Stimulated activated CD8-positive, alpha-beta memory T cell treated with anti-CD3 and anti-CD28 coated beads, Interleukin-15, amount 100 ng/mL, for 24 hours (primary cell): ENCODE measurements around the gene ZNF385B.

ENCODE experiments used
- DNase-seq: peaks from one replicate; pipeline ENCODE4 v3.0.0-alpha.2; 2020; ENCODE audit warnings: low read depth

Gene ZNF385B

DNA sequence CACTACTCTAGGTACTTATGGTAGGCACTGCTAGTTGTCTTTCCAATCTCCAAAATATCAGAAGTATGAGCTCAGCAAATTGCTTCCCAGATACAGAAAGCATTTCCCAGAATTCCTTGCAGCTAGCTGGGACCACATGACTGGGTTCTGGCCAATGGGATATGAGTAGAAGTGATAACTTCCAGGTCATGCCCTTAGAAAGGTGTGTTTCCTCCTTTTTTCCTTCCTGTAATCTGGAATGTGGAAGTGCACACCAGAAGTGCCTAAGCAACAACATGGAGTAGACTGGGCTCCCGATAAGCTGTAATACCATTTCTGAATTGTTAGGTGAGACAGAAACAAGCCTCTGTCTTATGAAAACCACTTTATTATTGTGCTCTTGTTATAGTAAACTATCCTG lies 279.8 kb downstream of the ZNF385B start:
- DNase-seq: no peak

DNA sequence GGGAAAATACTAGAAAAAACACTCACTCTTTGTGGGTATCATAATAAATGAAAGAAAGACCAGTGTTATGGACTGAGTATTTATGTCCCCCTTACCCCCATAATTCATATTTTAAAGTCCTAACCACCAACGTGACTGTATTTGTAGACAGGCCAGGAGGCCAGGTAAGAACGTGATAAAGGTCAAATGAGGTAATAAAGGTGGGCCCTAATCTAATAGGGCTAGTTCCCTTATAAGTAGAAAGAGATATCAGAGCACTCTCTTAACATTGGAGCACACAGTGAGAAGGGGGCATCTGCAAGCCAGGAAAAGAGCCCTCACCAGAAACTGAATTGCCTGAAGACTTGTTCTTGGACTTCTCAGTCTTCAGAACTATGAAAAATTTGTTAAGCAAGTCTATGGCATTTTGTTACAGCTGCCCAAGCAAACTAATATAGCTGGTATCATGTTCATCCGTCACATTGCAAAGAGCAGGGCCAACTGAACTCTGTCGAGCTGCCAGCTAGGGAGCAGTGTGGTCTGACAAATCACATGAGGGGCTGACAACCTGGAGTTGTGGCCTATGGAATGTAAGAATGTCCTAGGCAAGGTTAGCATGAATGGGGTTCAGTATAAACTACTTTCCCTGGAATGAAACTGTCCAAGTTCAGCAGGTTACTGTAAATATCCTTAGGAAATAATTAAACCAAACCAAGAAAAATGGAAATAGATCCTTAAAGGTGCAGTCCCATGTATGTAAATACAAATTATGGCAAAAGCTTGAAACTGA lies 280.9 kb downstream of the ZNF385B start:
- DNase-seq: no peak

DNA sequence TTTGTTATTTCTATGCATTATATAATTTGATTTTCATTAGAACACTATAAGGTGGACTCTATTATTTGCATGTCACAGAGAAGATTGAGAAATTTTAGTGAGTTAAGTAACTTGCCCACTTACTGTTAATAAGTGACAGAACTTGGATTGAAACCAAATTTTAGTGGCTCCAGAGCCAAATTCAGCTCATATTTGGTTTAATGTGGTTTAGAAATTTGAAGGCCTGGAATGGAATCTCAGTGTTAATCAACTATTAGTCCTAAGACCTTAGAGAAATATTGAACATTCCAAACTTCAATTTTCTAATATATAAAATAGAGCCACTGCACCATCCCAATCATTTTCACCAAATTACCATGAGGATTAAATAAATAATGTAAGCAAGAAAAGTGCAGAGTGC lies 281.6 kb downstream of the ZNF385B start:
- DNase-seq: no peak

DNA sequence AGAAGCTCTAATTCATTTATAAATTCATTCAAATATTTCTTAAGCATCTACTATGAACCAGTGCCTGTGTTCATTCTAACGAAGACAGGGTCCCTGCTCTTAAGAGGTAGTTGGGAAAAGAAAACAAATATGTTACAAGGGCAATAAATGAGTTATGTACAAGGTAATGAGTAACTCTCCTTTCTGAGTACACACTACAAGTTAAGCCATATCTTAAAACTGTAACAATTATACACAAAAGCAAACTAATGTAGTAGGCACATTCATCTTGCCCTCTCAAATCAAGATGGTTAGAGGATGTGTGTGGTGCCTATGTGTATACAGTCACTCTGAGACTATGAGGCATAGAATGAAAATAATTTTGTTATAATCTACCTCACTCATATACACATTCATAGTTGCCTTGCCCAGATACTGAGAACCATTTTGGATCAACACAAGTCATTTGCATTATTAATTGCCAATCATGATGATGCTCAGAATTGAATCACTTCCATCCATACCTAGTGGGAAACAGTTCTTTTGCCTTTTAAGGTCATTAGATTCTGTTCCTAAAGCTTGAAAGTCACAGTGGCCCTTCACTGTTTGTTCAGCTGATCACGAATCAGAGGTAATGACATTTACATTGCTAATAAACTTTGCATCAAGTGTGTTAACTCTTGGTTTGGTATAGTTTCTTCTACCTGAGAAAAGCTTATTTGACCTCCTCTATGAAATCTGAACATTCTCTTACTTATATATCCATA lies 283.1 kb downstream of the ZNF385B start:
- no peak for DNase-seq

DNA sequence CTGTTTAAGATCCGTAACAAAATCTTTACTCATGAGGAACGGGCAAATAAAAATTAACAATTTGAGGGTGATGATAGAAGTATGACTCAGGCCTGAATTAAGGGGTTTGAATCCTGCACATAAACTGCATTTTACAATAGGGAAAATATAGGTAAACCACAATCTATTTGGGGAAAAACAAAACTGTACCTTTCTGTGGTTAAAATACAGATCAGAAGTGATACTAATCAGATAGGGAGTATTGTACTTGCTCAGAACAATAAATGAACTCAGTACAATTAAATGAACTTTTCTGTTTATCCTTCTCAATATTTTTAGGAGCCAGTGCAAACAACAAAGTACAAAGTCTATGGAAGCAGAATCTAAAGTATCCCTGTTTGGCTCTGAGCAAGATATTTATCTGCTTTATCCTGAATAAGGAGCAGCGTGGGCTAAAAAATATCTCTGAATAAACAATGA lies 287.3 kb downstream of the ZNF385B start:
- DNase-seq: no peak

DNA sequence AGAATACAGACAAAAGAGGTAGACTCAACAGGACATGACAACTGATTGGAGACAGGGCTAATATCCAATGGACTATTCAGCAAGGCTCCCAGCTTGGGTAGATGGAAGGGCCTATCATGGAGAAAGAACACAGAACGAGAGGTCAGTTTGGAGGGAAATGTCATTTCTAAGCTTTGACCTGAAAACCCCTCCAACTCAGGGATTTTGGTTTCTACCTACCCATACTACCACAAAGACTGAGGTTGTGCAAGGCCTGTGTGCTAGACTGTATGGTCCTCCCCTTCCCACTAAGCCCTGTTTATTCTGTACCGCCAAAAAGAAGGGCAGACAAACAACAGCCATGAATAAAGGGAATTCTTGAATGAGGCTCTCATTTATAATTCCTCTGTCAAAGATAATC lies 288.9 kb downstream of the ZNF385B start:
- DNase-seq: no peak

DNA sequence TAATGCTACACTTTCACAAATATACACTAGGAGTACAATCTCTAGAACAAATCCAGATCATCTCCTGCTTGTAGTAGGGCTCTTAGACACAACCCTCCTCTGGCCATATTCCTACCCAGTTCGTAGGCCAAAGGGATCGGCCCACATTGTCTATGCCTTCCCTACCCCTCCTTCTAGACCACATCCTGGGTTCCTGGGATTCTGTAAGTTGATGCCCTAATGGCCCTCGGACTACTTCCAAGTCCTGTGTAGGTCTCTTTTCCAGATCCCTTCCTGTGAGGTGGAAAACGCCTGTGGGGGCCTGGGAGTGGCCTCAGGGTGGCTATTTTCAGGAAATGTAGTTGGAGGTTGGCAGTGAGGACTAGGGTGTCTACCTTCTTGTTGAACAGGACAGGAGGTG lies 289.7 kb downstream of the ZNF385B start:
- DNase-seq: no peak

DNA sequence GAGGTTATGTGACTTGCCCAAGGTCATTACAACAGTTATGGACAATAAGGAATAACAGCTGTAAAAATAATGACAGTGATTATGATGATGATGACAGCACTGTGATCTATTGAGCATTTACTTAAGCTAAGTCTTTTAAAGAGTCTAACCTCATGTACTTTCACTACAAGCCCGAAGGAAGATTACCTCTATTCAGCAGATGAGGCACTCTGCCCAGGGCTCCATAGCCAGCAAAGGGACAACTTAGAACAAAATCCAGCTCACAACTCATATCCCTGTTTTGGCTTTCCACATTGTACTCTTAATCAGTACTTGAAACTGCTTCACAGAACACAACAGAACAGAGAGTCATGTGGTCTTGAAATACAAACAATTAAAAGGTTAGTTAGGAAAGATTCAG lies 290.2 kb downstream of the ZNF385B start:
- DNase-seq: no peak

DNA sequence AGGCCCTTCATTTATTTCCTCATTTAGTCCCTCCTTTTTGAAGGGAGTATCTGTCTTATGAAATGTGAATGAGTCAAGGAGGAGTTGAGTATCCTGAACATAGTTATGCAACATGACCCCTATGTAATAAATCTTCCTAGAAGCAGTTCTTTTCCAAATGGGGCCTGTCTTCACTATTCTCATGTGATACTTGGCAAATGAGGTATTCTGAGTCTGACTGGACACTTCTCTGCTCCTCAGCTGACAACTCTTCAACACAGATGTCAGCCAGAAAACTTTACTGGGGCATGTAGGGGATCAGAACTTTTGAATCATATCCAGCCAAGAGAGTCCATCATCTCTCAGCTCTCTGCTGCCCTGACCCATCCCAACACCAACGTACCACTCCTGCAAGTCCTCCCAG lies 291.6 kb downstream of the ZNF385B start:
- DNase-seq: no peak

DNA sequence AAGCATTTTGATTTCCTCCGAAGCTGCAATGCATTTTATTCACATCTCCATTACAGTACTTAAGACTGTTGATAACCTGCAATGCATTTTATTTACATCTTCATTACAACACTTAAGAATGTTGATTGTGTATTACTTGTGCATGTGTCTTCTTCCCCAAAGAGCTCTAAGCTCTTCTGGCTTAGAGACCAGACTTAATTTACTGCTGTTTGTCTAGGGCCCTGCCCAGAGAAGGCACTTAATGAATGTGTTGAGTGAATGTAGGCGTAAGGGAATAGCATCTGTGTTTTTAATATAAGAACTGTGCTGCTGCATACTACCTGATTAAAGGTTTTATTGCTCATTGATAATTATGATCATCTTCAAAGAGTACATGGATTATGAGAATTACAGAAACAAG lies 295.6 kb downstream of the ZNF385B start:
- DNase-seq: no peak

DNA sequence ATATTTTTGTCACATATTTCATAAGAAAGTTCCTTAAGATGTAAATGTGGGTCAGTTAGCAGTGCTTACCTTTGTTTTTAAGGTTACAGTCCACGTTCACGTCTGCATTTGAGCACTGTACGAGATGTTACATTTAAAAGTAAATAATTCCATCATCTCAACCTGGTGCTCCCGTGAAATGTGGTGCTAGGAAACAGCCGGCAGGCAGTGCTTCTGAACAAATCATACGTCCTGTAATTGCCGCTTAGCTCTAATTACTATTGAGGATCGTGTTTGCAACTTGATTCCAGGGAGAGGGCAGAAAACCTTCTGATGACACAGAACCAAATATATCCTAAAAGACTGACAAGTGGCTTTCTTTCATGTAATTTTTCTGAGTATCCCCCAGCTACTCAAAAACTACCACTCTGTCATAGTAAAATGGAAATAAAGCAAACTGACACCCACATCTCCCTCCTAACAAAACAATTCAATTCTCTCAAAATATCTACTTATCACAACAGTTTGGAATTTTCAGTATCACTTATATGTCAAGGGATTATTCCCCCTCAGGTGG lies 299.0 kb downstream of the ZNF385B start:
- no peak for DNase-seq

DNA sequence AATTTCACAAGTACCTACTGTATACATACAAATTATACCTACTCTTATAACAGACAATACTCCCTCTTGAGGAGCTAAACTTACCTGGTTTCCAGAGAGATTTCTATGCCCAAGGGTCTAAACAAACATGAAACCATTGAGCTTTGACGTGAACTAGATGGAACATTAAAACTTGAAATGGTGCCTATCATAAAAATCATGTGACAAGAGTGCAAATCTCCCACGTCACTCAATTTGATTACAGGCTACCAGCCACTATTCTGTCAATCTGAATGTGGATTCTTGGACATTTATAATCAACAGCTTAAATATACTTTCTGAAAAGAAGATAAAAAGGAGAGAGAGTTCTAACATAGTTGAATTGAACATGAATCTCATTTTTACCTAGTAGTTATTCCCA lies 299.7 kb downstream of the ZNF385B start:
- no peak for DNase-seq

DNA sequence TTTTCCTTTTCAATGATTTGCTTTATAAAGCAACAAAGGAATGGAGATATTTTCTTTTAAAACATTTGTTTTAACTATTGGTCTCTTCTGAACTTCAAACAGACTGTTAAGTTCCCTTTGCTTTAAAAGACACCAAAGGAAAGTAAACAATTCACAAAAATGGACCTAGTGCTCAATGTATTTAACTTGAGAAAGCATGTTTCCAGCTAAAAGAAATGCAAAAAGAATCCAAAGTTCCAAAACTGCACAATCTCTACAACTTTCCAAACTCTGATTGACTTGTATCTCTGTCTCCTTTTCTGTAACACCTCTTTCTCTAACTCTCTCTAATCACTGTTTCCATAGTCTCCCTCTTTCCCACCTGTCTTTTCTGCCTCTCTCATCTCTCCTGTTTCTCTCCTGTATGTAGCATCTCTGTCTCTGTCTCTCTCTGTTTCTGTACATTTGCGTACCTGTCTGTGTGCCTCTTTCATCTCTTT lies 301.1 kb downstream of the ZNF385B start:
- no peak for DNase-seq

DNA sequence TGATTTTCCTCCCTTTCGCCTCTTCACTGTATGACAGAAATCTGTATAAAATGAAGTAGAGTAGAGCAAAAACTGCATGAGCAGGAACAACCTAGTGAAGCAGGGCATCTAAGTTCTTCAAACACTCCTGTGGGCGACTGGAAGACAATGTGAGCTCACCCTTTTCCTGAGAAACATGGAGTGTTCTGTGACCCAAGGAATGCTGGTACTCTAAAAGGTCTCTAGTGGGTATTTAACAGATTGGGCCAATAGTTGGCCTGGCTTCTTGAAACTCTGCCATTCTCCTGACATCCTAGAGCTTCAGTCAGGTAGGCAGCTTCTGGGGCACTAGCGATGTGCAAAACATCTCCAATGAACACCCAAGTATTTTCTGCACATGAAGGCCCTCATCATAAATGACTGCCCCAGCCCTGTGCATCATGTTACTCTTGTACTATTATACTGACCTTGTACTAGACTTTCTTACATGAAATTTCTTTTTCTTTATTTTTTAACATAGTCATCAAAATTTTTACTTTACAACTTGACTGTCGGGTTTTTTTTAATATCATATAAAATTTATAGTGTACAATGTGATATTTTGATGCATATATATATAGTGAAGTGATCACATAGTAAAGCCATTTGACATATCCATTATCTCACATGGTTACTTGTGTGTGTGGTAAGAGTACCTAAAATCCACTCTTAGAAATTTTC lies 302.2 kb downstream of the ZNF385B start:
- DNase-seq: no peak

DNA sequence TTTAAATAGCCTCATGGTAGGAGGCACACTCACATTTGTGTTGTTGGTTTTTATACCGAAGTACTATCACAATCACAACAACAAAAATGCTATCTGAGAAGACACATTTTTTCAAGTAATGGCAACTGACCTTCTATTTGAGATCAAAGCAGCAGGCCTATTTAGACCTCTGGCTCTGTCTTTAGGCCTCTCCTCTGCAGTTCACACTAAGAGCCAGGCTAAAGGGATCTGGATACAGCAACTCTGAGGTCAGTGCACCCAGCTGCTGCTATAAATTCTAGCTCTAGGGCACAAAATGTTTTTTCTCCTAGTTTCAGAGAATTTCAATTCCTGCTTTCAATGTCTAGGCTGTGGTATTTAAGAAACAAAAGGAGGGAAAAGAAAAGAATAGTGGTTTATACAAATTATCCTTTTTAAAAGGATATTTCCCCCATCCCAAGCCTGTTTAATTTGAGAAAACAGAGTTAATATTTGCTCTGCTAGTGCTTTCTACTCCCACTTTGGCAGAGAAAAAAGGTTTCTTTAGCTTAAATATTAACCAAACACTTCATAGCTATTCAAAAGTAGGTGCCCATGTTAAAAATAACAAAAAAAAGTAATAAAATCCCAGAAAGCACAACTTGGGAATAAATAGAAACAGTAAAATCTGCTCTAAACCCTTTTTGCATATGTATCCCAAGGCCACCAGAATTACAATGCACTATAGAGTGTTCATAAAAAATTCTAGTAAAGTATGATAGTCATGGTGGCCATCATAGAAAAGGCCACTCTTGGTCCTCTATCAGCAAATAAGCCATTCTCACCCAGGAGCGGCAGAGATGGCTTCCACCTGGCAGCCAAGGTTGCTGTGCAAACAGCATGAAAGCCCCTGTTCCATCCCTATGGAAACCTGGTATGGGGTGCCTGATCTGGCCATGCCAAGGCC lies 303.1 kb downstream of the ZNF385B start:
- DNase-seq: no peak

DNA sequence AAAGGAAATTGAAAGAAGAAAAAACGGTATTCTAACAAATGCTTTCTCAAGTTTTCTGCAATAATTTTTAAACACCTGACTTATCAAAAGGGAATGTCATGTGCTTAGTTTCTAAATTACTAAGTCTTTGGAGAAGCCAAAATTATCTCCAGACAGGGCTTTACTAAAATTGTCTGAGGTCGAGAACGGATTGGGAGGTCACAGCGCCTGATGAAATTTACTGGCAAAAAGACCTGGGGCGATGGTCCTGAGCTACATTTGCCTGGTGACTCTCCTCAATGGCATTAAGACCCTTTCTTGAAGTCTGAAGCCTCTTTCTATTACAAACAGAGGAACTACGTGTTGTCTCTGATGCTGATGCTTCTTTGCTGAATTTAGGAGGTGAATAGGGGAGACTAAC lies 305.0 kb downstream of the ZNF385B start:
- no peak for DNase-seq

DNA sequence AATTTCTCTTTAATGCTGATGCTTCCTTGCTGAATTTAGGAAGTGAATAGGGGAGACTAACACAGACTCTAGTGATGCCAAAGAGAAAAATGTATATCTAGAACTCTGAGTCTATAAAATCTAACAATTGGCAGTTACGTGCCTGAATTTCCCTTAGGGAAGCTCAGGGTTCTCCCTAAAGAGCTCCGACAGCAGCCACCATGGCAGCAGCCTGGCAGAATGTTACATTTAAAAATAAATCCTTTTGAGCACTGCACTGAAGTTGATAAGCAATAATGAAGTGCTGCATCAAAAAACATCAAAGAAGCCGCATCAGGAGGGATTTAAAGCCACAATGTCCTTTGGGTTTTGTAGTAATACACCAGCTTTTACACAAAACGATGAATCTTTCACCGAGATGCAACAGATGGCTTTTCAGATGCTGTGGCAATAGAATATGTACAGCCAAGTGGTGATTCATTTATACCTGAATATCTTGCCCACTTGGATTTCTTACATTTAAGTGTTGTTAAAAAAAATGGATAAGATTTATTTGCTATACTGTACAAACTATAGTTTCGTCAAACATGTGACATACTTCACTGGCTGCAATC lies 305.6 kb downstream of the ZNF385B start:
- DNase-seq: no peak

DNA sequence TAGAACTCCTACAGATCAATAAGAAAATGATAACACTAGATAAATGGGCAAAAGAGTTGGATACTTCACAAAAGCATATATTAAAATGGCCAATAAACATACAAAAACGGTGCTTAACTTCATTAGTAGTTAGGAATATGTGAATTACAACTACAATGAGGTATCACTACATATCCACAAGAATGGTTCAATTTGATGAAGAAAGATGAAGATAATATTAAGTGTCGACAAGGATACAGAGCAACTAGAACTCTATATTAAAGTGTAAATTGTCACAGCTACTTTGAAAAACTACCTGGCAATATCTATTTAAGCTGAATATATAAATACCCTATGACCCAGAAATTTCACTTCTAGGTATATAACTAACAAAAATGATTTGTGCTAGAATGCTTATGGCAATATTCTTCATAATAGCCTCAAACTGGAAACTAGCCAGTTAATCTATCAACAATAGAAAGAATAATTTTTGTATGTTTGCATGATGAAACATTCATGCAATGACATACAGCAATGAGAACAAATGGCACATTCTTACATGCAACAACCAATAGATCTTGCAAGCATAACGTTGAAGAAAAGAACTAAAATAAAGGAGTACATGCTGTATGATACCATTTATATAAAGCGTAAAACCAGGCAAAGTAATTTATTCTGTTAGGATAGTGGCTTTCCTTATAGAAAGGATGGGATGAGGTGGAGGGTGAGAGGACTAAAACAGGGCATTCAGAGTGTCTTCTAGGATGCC lies 306.6 kb downstream of the ZNF385B start:
- DNase-seq: no peak

DNA sequence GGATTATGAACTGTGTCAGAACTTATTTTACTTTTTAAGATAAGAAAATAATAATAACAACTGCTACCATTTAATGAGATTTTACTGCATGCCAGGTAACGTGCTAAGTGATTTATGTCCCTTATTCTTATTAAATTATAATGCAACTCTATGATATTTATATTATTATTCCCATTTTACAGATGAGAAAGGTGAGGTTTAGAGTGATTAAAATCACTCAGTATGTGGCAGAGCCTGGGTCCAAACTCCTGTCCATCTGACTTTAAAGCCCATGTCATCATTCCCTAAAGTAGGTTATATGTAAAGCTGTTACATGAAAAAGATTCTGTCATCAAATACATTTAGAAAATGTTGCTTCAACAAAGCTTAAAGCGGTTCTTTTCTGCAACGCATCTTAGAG lies 308.0 kb downstream of the ZNF385B start:
- DNase-seq: no peak

DNA sequence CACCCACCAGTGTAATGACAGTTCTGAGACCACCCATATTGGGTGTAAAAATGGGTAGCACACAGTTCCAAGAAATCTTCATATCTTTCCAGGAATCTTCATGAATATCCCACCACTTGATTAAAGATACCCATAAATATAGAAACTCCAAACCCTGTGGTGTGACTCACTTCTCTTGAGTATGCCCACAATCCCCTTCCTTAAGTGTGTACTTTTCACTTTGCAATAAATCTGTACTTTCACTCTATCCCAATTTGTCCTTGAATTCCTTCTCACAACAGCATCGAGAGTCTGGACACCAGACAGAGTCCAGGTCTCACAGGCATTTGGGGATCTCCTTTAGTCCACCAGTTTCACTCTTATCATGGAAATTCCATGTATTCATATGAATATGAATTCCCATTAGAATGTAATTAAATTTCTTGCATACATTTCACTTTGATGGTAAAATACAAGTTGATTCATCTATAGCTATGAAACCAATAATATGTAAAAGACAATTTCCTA lies 309.8 kb downstream of the ZNF385B start:
- DNase-seq: no peak
